Neural cell (in vitro differentiated cells): Measurements from ENCODE around the gene RPL28. TPM values are rescaled to one million over a fixed set of nuclear protein-coding genes. Genes with fewer than 3 reads are reported as not detected.

Experiments used
- H2AFZ ChIP-seq: fragments of 200-600, 300-800 bp; sonication (generic), shearing (Covaris generic); 2 replicates; pipeline ENCODE4 v1.6.0; 2014; ENCODE audit warnings: low read depth, mild to moderate bottlenecking, antibody characterized with exemption, low read length, moderate library complexity
- H3F3A ChIP-seq: fragments of 200-600 bp; shearing (Covaris generic); 2 replicates; pipeline ENCODE4 v1.6.1; 2016; ENCODE audit warnings: mild to moderate bottlenecking, moderate library complexity, mixed read lengths, antibody characterized with exemption, low read length; ENCODE audit not compliant: insufficient read depth, poor library complexity, severe bottlenecking
- H3K27ac ChIP-seq: fragments of 200-600, 300-800 bp; sonication (generic), shearing (Covaris generic); 2 replicates; pipeline ENCODE4 v1.5.1; 2014; ENCODE audit warnings: mild to moderate bottlenecking, low read length, moderate library complexity
- H3K27me3 ChIP-seq: fragments of 300-800, 200-600 bp; sonication (generic), shearing (Covaris generic); 2 replicates; pipeline ENCODE4 v1.6.0; 2014; ENCODE audit warnings: mild to moderate bottlenecking, low read depth, low read length, moderate library complexity; ENCODE audit not compliant: insufficient read depth
- H3K36me3 ChIP-seq: fragments of 300-800, 200-600 bp; sonication (generic), shearing (Covaris generic); 2 replicates; pipeline ENCODE4 v1.5.1; 2014; ENCODE audit warnings: mild to moderate bottlenecking, antibody characterized with exemption, low read length, moderate library complexity; ENCODE audit not compliant: insufficient read depth
- H3K4me2 ChIP-seq: fragments of 300-800, 200-600 bp; sonication (generic), shearing (Covaris generic); 2 replicates; pipeline ENCODE4 v1.6.0; 2014; ENCODE audit warnings: mild to moderate bottlenecking, low read length
- H3K4me3 ChIP-seq: fragments of 300-800, 200-600 bp; sonication (generic), shearing (Covaris generic); 2 replicates; pipeline ENCODE4 v1.5.1; 2014; ENCODE audit warnings: mild to moderate bottlenecking, low read length, moderate library complexity
- H3K79me2 ChIP-seq: fragments of 200-600 bp; shearing (Covaris generic); replicated peaks from 2 replicates; pipeline ENCODE4 v1.6.0; 2014; ENCODE audit warnings: mild to moderate bottlenecking, low read length, moderate library complexity; ENCODE audit not compliant: insufficient read depth
- H3K9ac ChIP-seq: fragments of 300-800, 200-600 bp; sonication (generic), shearing (Covaris generic); 2 replicates; pipeline ENCODE4 v1.6.1; 2016; ENCODE audit warnings: mild to moderate bottlenecking, low read length, mixed read lengths
- H3K9me2 ChIP-seq: fragments of 200-600 bp; shearing (Covaris generic); 2 replicates; pipeline ENCODE4 v1.6.1; 2016; ENCODE audit warnings: mild to moderate bottlenecking, low read length, mixed read lengths; ENCODE audit not compliant: insufficient read depth
- H3K9me3 ChIP-seq: fragments of 200-600, 300-800 bp; sonication (generic), shearing (Covaris generic); 2 replicates; pipeline ENCODE4 v1.6.1; 2016; ENCODE audit warnings: mild to moderate bottlenecking, mixed run types, low read length, moderate library complexity, mixed read lengths
- H4K20me1 ChIP-seq: fragments of 200-600 bp; shearing (Covaris generic); 2 replicates; pipeline ENCODE4 v1.6.1; 2016; ENCODE audit warnings: mild to moderate bottlenecking, mixed run types; ENCODE audit not compliant: insufficient read depth
- CTCF ChIP-seq: fragments of 450-650 bp; IDR thresholded peaks from 2 replicates; pipeline ENCODE4 v1.5.1; 2014; ENCODE audit warnings: antibody characterized with exemption, mild to moderate bottlenecking, moderate library complexity; ENCODE audit not compliant: poor library complexity, severe bottlenecking
- EP300 ChIP-seq: fragments of 450-650 bp; conservative IDR thresholded peaks from 2 replicates; pipeline ENCODE4 v1.6.1; 2014; ENCODE audit warnings: antibody characterized with exemption, mild to moderate bottlenecking, moderate library complexity; ENCODE audit not compliant: poor library complexity, severe bottlenecking
- EZH2 ChIP-seq: fragments of 200-600, 300-800 bp; shearing (Covaris generic), sonication (generic); IDR thresholded peaks from 2 replicates; pipeline ENCODE4 v1.6.1; 2014; ENCODE audit warnings: antibody characterized with exemption, low read length, borderline replicate concordance, mild to moderate bottlenecking; ENCODE audit not compliant: insufficient read depth, poor library complexity, severe bottlenecking
- MXI1 ChIP-seq: fragments of 450-650 bp; conservative IDR thresholded peaks from 2 replicates; pipeline ENCODE4 v1.6.1; 2014; ENCODE audit warnings: antibody characterized with exemption, mild to moderate bottlenecking; ENCODE audit not compliant: poor library complexity, severe bottlenecking
- POLR2AphosphoS5 ChIP-seq: IDR thresholded peaks from 2 replicates; pipeline ENCODE4 v1.6.1; 2012
- RAD21 ChIP-seq: fragments of 450-650 bp; conservative IDR thresholded peaks from 2 replicates; pipeline ENCODE4 v1.6.1; 2014; ENCODE audit warnings: antibody characterized with exemption, mild to moderate bottlenecking, moderate library complexity
- REST ChIP-seq: IDR thresholded peaks from 2 replicates; pipeline ENCODE4 v1.6.1; 2012; ENCODE audit warnings: borderline replicate concordance
- SMC3 ChIP-seq: fragments of 450-650 bp; conservative IDR thresholded peaks from 2 replicates; pipeline ENCODE4 v1.6.1; 2014; ENCODE audit warnings: antibody characterized with exemption, mild to moderate bottlenecking, moderate library complexity; ENCODE audit not compliant: poor library complexity
- TAF1 ChIP-seq: IDR thresholded peaks from 2 replicates; pipeline ENCODE4 v1.6.1; 2012; ENCODE audit warnings: low read depth
- polyA plus RNA-seq: library from polyadenylated mRNA; depleted of rRNA; stranded (reverse); fragments of >200 nt; gene quantifications from 2 replicates; pipeline ENCODE4 v1.2.3, GENCODE V29; 2014

Gene RPL28
- polyA plus RNA-seq, 1 donor from 2014 or later: 195 TPM

- Histone ChIP-seq H3K4me2 (no peak overlapping the region), H3K27ac (no peak overlapping the region), H3K36me3 (no peaks in the 10 kb centered on the region), H3K4me3 (no peak overlapping the region), H3F3A (no peaks in the 10 kb centered on the region), H3K9ac (no peak overlapping the region), H3K9me2 (no peaks in the 10 kb centered on the region), H3K79me2 (no peaks in the 10 kb centered on the region), H4K20me1 (no peaks in the 10 kb centered on the region), H2AFZ (no peak overlapping the region), H3K9me3 (no peaks in the 10 kb centered on the region), H3K27me3 (peaks cover 54% of the 10 kb centered on the region)
- TF ChIP-seq TAF1: no peak
These were observed 30.4 kb upstream of the RPL28 start for GRCh38 chr19:55355213-55355821.

GRCh38 chr19:55358493-55358892, 27.2 kb upstream of the RPL28 start:
- Histone ChIP-seq H3K27ac (no peak overlapping the region), H3F3A (no peaks in the 10 kb centered on the region), H3K9ac (no peak overlapping the region), H3K9me3 (no peaks in the 10 kb centered on the region), H3K79me2 (no peaks in the 10 kb centered on the region), H3K4me2 (no peak overlapping the region), H3K4me3 (no peak overlapping the region), H2AFZ (no peak overlapping the region), H3K36me3 (no peaks in the 10 kb centered on the region), H4K20me1 (no peaks in the 10 kb centered on the region), H3K27me3 (peaks cover 30% of the 10 kb centered on the region), H3K9me2 (no peaks in the 10 kb centered on the region)
- TF ChIP-seq EZH2 (no peak), SMC3 (no peak), TAF1 (no peak), CTCF (no peak), RAD21 (no peak), EP300 (no peak), REST (no peak), MXI1 (no peak), POLR2AphosphoS5 (no peak)
